Stimulated activated CD8-positive, alpha-beta memory T cell treated with anti-CD3 and anti-CD28 coated beads, Interleukin-12 subunit alpha, Interleukin-12 subunit beta, amount 100 ng/mL, for 24 hours (primary cell): ENCODE results near the gene PNLDC1.
"Not testable (repeated sequence)": the region's sequence is repeated elsewhere in the genome, so short reads cannot be mapped to it uniquely, and the experiment has no call there.

Source experiments
- DNase-seq: peaks from one replicate; pipeline ENCODE4 v3.0.0-alpha.2; 2020; ENCODE audit errors: extremely low read depth

PNLDC1 gene

GRCh38 chr6:159788276-159788675 is 11.8 kb upstream of the PNLDC1 start:
- no peak for DNase-seq

GRCh38 chr6:159788753-159789376 is 11.2 kb upstream of the PNLDC1 start:
- peak; percentile 3 for DNase-seq

- DNase-seq, result peak; percentile 98
These were observed 10.5 kb upstream of the PNLDC1 start, which contains the start of gene TCP1 for GRCh38 chr6:159789377-159790148. TSS of gene TCP1 (minus strand) at chr6:159789602. CDS start at chr6:159789468, 134 bp downstream.

GRCh38 chr6:159790149-159790955 is 9.7 kb upstream of the PNLDC1 start, which contains the start of gene MRPL18:
TSS of gene MRPL18 (plus strand) at chr6:159790467. CDS start at chr6:159790588, 121 bp downstream.
- DNase-seq, result peak; percentile 83

- DNase-seq, result peak; percentile 0
These were observed 9.0 kb upstream of the PNLDC1 start for GRCh38 chr6:159790956-159791598.

- DNase-seq, result not testable (repeated sequence)
These were observed 5.1 kb upstream of the PNLDC1 start for GRCh38 chr6:159794976-159795375.

- no peak for DNase-seq
These were observed 2.5 kb upstream of the PNLDC1 start for GRCh38 chr6:159797554-159797953.

- no peak for DNase-seq
These were observed 1.9 kb downstream of the PNLDC1 start for GRCh38 chr6:159801935-159802334.

GRCh38 chr6:159804504-159804903 is 4.4 kb downstream of the PNLDC1 start:
- no peak for DNase-seq

- DNase-seq, result no peak
These were observed 5.5 kb downstream of the PNLDC1 start for GRCh38 chr6:159805440-159806020.

- DNase-seq, result no peak
These were observed 6.0 kb downstream of the PNLDC1 start for GRCh38 chr6:159806021-159806458.

GRCh38 chr6:159807150-159807858 is 7.2 kb downstream of the PNLDC1 start:
- no peak for DNase-seq

- DNase-seq, result no peak
These were observed 8.6 kb downstream of the PNLDC1 start for GRCh38 chr6:159808647-159809046.

GRCh38 chr6:159809149-159809548 is 9.1 kb downstream of the PNLDC1 start:
- DNase-seq, result no peak

GRCh38 chr6:159813781-159814180 is 13.7 kb downstream of the PNLDC1 start:
- no peak for DNase-seq

- no peak for DNase-seq
These were observed 15.3 kb downstream of the PNLDC1 start for GRCh38 chr6:159815410-159815809.

- DNase-seq, result not testable (repeated sequence)
These were observed 16.7 kb downstream of the PNLDC1 start for GRCh38 chr6:159816775-159817174.

- no peak for DNase-seq
These were observed 18.1 kb downstream of the PNLDC1 start for GRCh38 chr6:159817951-159818739.

- DNase-seq, result no peak
These were observed 19.0 kb downstream of the PNLDC1 start for GRCh38 chr6:159819098-159819497.
